K562 (cell line): ENCODE data around the gene AMMECR1. TPM values are rescaled to one million over a fixed set of nuclear protein-coding genes. Genes with fewer than 3 reads are reported as not detected.

Source experiments
- COPS2 ChIP-seq: fragments of 450-650 bp; conservative IDR thresholded peaks from 2 replicates; pipeline ENCODE4 v1.6.1; 2016; ENCODE audit warnings: mild to moderate bottlenecking, moderate library complexity
- FIP1L1 ChIP-seq: fragments of 200-400 bp; formaldehyde crosslinking; IDR thresholded peaks from 2 replicates; pipeline ENCODE4 v1.6.1; 2018; ENCODE audit warnings: mild to moderate bottlenecking, low read depth, low read length; ENCODE audit not compliant: poor library complexity, severe bottlenecking
- HDAC8 ChIP-seq: fragments of 450-650 bp; IDR thresholded peaks from 2 replicates; pipeline ENCODE4 v1.6.1; 2016; ENCODE audit warnings: mild to moderate bottlenecking, missing genetic modification characterization, moderate library complexity, missing compliant biosample characterization
- POLR2H ChIP-seq: IDR thresholded peaks from 2 replicates; pipeline ENCODE4 v1.6.1; 2016; ENCODE audit warnings: missing genetic modification characterization, low read depth, mild to moderate bottlenecking, control low read depth, missing compliant biosample characterization, moderate library complexity
- ZC3H4 ChIP-seq: sonication (generic); formaldehyde crosslinking; IDR thresholded peaks from 2 replicates; pipeline ENCODE4 v1.9.0; 2021; ENCODE audit warnings: missing genetic modification reagents, borderline replicate concordance
- ZNF316 ChIP-seq: fragments of 450-650 bp; IDR thresholded peaks from 2 replicates; pipeline ENCODE4 v1.6.1; 2016
- polyA plus RNA-seq, 8 experiments: library from polyadenylated mRNA; depleted of rRNA in 4 of 8; stranded (reverse) in 5 of 8; unstranded in 3 of 8; fragments of >200 nt; fragmentation: Nextera tagmentation in 2 of 8; fragmentation: Illumina TruSeq in 1 of 8; extraction: Ambion mirVana in 2 of 8; extraction: Trizol in 1 of 8; gene quantifications; 2 replicates each; pipeline versions ENCODE4 v1.2.1 to v1.2.3, GENCODE V29; 2011 to 2014; ENCODE audit warnings: inconsistent platforms in 1 of 8, missing spikeins in 1 of 8
- total RNA-seq, 7 experiments: library from RNA; depleted of rRNA in 6 of 7; stranded (reverse); fragments of >200 nt in 6 of 7; fragmentation: Illumina TruSeq in 2 of 7; extraction: Trizol in 2 of 7; gene quantifications; 2 replicates each; pipeline versions ENCODE4 v1.2.1 to v1.2.3, GENCODE V29; 2011 to 2021; ENCODE audit warnings: low replicate concordance in 1 of 7
- TF ChIP-seq, protein P1 (sequence below): fragments of 450-650 bp; IDR thresholded peaks from 2 replicates; pipeline ENCODE4 v1.6.1; 2016; ENCODE audit warnings: low read depth
- TF ChIP-seq, protein P2 (sequence below): fragments of 450-650 bp; IDR thresholded peaks from 2 replicates; pipeline ENCODE4 v1.6.1; 2016; ENCODE audit warnings: low read depth, mild to moderate bottlenecking, moderate library complexity
- TF ChIP-seq, protein P3 (sequence below): fragments of 450-650 bp; IDR thresholded peaks from one replicate; pipeline ENCODE4 v1.6.1; 2018; ENCODE audit warnings: mild to moderate bottlenecking, moderate library complexity; ENCODE audit not compliant: partially characterized antibody
- TF ChIP-seq, protein P4 (sequence below): fragments of 200-800 bp; sonication (Bioruptor generic); IDR thresholded peaks from 2 replicates; pipeline ENCODE4 v1.6.1; 2017; ENCODE audit warnings: missing genetic modification characterization, missing compliant biosample characterization
- TF ChIP-seq, protein P5 (sequence below): fragments of 250-450 bp; sonication (Bioruptor Pico); IDR thresholded peaks from 2 replicates; pipeline ENCODE4 v1.4.0; 2020; ENCODE audit warnings: borderline replicate concordance
- TF ChIP-seq, protein P6 (sequence below): sonication (generic); formaldehyde crosslinking; IDR thresholded peaks from 2 replicates; pipeline ENCODE4 v1.8.0; 2022; ENCODE audit warnings: missing genetic modification reagents, mild to moderate bottlenecking, moderate library complexity, borderline replicate concordance

The AMMECR1 gene
- total and polyA plus RNA-seq, 9 of the 15 experiments (the other 6 are each of a cell fraction or from before 2014, with no cell fraction given) = 13.9 to 36.7 (median 23.6) TPM

DNA sequence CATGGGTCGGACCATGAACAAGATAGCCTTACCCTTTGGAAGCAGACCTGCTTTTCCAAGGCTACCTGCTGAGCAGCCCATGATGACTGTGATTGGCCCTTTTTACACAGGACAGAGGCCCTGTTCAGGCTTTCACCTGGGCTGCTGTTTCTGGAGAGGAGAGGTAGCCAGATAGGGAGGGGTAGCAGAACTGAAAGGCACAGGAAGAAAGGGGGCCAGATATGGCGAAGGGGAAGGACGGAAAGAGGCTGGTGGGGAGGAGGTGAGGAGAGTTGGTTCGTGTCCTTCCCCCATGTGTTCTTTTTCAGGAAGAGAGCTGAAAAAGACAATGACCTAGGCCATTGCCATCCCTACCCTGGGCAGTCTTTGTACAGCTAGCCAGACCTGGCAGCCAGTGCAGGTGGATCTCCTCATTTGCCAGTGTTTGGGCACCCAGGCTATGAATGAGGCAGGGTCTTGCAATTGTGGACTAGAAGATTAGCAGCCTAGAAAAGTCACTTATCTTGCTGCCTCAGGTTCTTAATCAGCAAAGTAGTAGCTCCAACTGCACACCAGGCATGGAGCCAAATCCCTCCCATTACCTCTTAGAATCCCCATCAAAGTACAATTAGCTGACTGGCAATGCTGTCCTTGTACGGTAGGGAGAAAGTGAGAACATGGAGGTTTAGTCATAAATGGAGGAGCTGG, 139.6 kb downstream of the AMMECR1 start (continued):
- TF ChIP-seq, protein P1, sequence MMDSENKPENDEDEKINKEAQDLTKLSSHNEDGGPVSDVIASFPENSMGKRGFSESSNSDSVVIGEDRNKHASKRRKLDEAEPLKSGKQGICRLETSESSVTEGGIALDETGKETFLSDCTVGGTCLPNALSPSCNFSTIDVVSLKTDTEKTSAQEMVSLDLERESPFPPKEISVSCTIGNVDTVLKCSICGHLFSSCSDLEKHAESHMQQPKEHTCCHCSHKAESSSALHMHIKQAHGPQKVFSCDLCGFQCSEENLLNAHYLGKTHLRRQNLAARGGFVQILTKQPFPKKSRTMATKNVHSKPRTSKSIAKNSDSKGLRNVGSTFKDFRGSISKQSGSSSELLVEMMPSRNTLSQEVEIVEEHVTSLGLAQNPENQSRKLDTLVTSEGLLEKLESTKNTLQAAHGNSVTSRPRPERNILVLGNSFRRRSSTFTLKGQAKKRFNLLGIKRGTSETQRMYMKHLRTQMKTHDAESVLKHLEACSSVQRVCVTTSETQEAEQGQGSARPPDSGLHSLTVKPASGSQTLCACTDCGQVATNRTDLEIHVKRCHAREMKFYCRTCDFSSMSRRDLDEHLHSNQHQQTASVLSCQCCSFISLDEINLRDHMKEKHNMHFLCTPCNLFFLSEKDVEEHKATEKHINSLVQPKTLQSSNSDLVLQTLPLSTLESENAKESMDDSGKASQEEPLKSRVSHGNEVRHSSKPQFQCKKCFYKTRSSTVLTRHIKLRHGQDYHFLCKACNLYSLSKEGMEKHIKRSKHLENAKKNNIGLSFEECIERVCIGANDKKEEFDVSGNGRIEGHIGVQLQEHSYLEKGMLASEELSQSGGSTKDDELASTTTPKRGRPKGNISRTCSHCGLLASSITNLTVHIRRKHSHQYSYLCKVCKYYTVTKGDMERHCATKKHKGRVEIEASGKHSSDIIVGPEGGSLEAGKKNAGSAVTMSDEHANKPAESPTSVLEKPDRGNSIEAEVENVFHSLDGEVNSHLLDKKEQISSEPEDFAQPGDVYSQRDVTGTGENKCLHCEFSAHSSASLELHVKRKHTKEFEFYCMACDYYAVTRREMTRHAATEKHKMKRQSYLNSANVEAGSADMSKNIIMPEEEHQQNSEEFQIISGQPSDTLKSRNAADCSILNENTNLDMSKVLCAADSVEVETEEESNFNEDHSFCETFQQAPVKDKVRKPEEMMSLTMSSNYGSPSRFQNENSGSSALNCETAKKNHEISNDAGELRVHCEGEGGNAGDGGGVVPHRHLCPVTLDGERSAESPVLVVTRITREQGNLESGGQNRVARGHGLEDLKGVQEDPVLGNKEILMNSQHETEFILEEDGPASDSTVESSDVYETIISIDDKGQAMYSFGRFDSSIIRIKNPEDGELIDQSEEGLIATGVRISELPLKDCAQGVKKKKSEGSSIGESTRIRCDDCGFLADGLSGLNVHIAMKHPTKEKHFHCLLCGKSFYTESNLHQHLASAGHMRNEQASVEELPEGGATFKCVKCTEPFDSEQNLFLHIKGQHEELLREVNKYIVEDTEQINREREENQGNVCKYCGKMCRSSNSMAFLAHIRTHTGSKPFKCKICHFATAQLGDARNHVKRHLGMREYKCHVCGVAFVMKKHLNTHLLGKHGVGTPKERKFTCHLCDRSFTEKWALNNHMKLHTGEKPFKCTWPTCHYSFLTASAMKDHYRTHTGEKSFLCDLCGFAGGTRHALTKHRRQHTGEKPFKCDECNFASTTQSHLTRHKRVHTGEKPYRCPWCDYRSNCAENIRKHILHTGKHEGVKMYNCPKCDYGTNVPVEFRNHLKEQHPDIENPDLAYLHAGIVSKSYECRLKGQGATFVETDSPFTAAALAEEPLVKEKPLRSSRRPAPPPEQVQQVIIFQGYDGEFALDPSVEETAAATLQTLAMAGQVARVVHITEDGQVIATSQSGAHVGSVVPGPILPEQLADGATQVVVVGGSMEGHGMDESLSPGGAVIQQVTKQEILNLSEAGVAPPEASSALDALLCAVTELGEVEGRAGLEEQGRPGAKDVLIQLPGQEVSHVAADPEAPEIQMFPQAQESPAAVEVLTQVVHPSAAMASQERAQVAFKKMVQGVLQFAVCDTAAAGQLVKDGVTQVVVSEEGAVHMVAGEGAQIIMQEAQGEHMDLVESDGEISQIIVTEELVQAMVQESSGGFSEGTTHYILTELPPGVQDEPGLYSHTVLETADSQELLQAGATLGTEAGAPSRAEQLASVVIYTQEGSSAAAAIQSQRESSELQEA = no peak
- TF ChIP-seq HDAC8 (tag) (no peak), POLR2H (tag) (no peak), ZNF316 (peak; percentile 92), FIP1L1 (no peak), ZC3H4 (CRISPR knock-in tag) (no peak), COPS2 (no peak)
- TF ChIP-seq, protein P2, sequence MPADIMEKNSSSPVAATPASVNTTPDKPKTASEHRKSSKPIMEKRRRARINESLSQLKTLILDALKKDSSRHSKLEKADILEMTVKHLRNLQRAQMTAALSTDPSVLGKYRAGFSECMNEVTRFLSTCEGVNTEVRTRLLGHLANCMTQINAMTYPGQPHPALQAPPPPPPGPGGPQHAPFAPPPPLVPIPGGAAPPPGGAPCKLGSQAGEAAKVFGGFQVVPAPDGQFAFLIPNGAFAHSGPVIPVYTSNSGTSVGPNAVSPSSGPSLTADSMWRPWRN = 0 out of 2 replicates have a peak, but pooled peaks have one; percentile 21
- TF ChIP-seq, protein P3, sequence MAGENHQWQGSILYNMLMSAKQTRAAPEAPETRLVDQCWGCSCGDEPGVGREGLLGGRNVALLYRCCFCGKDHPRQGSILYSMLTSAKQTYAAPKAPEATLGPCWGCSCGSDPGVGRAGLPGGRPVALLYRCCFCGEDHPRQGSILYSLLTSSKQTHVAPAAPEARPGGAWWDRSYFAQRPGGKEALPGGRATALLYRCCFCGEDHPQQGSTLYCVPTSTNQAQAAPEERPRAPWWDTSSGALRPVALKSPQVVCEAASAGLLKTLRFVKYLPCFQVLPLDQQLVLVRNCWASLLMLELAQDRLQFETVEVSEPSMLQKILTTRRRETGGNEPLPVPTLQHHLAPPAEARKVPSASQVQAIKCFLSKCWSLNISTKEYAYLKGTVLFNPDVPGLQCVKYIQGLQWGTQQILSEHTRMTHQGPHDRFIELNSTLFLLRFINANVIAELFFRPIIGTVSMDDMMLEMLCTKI = no peak
- TF ChIP-seq, protein P4, sequence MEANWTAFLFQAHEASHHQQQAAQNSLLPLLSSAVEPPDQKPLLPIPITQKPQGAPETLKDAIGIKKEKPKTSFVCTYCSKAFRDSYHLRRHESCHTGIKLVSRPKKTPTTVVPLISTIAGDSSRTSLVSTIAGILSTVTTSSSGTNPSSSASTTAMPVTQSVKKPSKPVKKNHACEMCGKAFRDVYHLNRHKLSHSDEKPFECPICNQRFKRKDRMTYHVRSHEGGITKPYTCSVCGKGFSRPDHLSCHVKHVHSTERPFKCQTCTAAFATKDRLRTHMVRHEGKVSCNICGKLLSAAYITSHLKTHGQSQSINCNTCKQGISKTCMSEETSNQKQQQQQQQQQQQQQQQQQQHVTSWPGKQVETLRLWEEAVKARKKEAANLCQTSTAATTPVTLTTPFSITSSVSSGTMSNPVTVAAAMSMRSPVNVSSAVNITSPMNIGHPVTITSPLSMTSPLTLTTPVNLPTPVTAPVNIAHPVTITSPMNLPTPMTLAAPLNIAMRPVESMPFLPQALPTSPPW (CRISPR knock-in tag) = peak; percentile 35; the same call in 1 of the 2 replicates
- TF ChIP-seq, protein P5, sequence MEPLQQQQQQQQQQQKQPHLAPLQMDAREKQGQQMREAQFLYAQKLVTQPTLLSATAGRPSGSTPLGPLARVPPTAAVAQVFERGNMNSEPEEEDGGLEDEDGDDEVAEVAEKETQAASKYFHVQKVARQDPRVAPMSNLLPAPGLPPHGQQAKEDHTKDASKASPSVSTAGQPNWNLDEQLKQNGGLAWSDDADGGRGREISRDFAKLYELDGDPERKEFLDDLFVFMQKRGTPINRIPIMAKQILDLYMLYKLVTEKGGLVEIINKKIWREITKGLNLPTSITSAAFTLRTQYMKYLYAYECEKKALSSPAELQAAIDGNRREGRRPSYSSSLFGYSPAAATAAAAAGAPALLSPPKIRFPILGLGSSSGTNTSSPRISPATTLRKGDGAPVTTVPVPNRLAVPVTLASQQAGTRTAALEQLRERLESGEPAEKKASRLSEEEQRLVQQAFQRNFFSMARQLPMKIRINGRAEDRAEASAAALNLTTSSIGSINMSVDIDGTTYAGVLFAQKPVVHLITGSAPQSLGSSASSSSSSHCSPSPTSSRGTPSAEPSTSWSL (CRISPR knock-in tag) = no peak
- TF ChIP-seq, protein P6, sequence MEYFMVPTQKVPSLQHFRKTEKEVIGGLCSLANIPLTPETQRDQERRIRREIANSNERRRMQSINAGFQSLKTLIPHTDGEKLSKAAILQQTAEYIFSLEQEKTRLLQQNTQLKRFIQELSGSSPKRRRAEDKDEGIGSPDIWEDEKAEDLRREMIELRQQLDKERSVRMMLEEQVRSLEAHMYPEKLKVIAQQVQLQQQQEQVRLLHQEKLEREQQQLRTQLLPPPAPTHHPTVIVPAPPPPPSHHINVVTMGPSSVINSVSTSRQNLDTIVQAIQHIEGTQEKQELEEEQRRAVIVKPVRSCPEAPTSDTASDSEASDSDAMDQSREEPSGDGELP (CRISPR knock-in tag) = 0 out of 2 replicates have a peak, but pooled peaks have one; percentile 30
